Activated T-helper 1 cell treated with anti-CD3 and anti-CD28 coated beads, Interleukin-2, amount 50 U/mL, for 16 hours (primary cell): Measurements from ENCODE around the gene COX7B2.

ENCODE experiments used
- DNase-seq, 2 donors: peaks; one replicate each; pipeline ENCODE4 v3.0.0-alpha.2; 2020; ENCODE audit warnings: low read depth in 1 of 2, low spot score in 1 of 2

The COX7B2 gene

DNA sequence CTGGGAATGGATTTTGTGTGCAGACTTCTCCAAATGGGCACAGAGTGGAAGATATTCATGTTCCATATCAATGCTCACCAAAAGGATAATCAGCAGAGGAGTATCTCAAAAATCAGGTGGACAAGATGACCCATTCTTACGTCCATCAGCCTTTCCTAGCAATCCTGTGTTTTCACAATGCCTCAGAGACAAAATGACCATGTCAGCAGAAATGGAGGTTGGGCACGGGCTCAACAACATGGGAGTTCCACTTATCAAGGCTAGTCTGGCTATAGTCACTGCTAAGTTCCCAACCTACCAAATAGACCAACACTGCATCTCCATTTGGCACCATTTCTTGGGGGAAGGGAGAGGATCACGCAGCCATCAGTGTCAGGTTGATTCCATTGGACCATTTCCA lies 179.0 kb downstream of the COX7B2 start:
- no peak for DNase-seq

DNA sequence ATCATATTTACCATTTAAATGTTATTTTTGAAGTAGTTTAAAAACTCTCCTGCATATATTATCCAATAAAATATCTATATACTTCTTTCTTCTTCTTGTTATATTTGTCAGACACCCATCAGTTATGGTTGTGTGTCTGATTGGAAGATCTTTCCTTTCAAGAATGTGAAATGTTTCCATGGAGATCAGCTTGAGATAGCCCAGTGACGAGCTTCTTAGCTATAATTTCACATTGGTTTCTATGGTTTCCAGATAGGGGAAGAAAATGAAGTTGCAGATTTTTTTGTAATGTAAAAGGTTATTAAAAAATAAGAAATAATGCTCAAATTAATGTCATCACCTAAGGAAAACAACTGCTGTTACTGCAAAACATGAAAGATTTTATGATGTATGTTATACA lies 189.0 kb downstream of the COX7B2 start:
- DNase-seq, result no peak

DNA sequence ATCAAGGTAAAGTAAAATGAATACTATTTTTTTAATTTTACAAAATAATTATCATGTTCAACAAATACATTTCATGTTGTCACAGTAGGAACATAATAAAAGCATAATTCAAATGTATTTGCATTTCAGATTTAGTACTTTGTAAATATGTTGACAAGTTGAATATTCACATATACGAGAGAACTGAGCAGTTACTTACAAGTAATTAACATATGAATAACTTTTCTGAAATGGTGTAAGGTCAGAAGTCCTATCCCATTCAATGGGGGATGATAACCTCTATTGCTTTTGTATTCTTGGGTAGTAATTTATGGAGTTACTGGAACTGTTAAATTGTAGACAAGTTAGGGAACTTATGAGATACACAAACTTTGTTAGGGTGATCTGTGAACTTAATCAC lies 191.1 kb downstream of the COX7B2 start:
- DNase-seq, result no peak

DNA sequence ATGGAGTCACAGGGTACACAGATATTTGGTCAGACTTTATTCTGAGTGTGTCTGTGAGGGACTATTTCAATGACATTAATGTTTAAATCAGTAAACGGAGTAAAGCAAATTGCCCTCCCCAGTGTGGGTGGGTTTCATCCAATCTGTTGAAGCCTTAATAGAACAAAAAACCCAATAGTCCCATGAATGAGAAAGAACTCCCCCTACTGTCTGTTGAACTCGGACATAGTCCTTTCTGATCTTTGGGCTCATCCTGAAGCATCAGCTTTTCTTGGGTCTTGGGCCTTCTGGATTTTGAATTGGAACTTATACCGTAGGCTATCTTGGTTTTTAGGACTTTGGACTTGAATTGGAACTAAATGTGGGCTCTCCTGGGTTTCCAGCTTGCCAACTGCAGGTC lies 193.6 kb downstream of the COX7B2 start:
- DNase-seq, result no peak

DNA sequence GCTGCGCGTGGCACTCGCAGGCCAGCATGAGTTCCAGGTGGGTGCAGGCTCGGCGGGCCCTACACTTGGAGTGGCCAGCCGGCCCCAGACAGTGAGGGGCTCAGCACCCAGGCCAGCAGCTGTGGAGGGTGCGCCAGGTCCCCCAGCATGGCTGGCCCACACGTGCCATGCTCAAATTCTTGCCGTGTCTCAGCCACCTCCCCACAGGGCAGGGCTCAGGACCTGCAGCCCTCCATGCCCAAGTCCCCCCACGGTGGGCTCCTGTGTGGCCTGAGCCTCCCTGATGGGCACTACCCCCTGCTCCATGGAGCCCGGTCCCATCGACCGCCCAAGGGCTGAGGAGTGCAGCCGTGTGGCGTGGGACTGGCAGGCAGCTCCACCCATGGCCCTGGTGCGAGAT lies 210.2 kb downstream of the COX7B2 start:
- DNase-seq, result no peak
